H1 (cell line): ENCODE measurements around the gene MSANTD2. TPM values are rescaled to one million over a fixed set of nuclear protein-coding genes. Genes with fewer than 3 reads are reported as not detected.

Source experiments
- CTCF ChIA-PET: fragments of 300-600 bp; sonication (Branson Sonifier 250); formaldehyde crosslinking; loops from one replicate; lab custom pipeline; 2021; ENCODE audit not compliant: partially characterized antibody; lab: Charles Lee
- POLR2A ChIA-PET: fragments of 300-600 bp; sonication (Branson Sonifier 250); formaldehyde crosslinking; loops from one replicate; lab custom pipeline; 2021; ENCODE audit warnings: inconsistent platforms; ENCODE audit not compliant: partially characterized antibody; lab: Charles Lee
- DNase-seq, 2 experiments: peaks; one replicate each; pipeline versions ENCODE4 v3.0.0 to v3.0.0-alpha.2; 2010 to 2022; ENCODE audit warnings: low spot score in 2 of 2, low read depth in 1 of 2, mixed read lengths in 1 of 2
- FAIRE-seq: peaks from 2 replicates; lab custom pipeline; 2011; peaks lifted over from hg19 to GRCh38; lab: Jason Lieb, UNC
- H2AFZ ChIP-seq: 2 replicates; pipeline ENCODE4 v1.8.1; 2012; ENCODE audit warnings: low read length, inconsistent platforms
- H2AK5ac ChIP-seq: 2 replicates; pipeline ENCODE4 v1.6.1; 2013; ENCODE audit warnings: low read depth, low read length
- H2BK120ac ChIP-seq: replicated peaks from 2 replicates; pipeline ENCODE3; 2013; ENCODE audit warnings: low read depth, low read length, inconsistent platforms
- H2BK12ac ChIP-seq: 2 replicates; pipeline ENCODE4 v1.6.1; 2013; ENCODE audit warnings: low read depth, low read length
- H2BK15ac ChIP-seq: 2 replicates; pipeline ENCODE4 v1.6.1; 2013; ENCODE audit warnings: low read length
- H2BK20ac ChIP-seq: 2 replicates; pipeline ENCODE4 v1.6.1; 2013; ENCODE audit warnings: low read length
- H2BK5ac ChIP-seq: 2 replicates; pipeline ENCODE4 v1.6.1; 2013; ENCODE audit warnings: low read depth, low read length
- H3K14ac ChIP-seq: 2 replicates; pipeline ENCODE4 v1.6.1; 2013; ENCODE audit warnings: inconsistent platforms; ENCODE audit not compliant: insufficient read length
- H3K18ac ChIP-seq: 2 replicates; pipeline ENCODE4 v1.6.1; 2013; ENCODE audit warnings: low read length; ENCODE audit errors: extremely low read depth
- H3K23ac ChIP-seq: 2 replicates; pipeline ENCODE4 v1.6.1; 2013; ENCODE audit warnings: inconsistent platforms; ENCODE audit not compliant: insufficient read length
- H3K23me2 ChIP-seq: 2 replicates; pipeline ENCODE4 v1.6.1; 2013; ENCODE audit warnings: low read depth, low read length
- H3K27ac ChIP-seq: 2 replicates; pipeline ENCODE4 v1.6.1; 2011; ENCODE audit warnings: low read depth, low read length, inconsistent platforms
- H3K27me3 ChIP-seq, 4 experiments: replicated peaks in 1 of 4; 1 replicate in 1 of 4; 2 replicates in 3 of 4; pipeline versions ENCODE4 v1.6.1 to v1.8.1; 2011 to 2013; ENCODE audit warnings: low read length in 3 of 4, mild to moderate bottlenecking in 3 of 4, inconsistent platforms in 2 of 4, mixed read lengths in 2 of 4, moderate library complexity in 1 of 4; ENCODE audit not compliant: control insufficient read depth in 3 of 4, insufficient read depth in 3 of 4; ENCODE audit errors: extremely low read depth in 1 of 4
- H3K36me3 ChIP-seq, 4 experiments: 2 replicates each; pipeline versions ENCODE4 v1.6.1 to v1.8.1; 2011 to 2013; ENCODE audit warnings: mild to moderate bottlenecking in 4 of 4, low read length in 3 of 4, moderate library complexity in 2 of 4, control low read depth in 1 of 4, inconsistent platforms in 1 of 4; ENCODE audit not compliant: insufficient read depth in 4 of 4, control insufficient read depth in 2 of 4
- H3K4ac ChIP-seq: replicated peaks from 2 replicates; pipeline ENCODE3; 2013; ENCODE audit warnings: low read length, low read depth, mixed read lengths, inconsistent platforms; ENCODE audit not compliant: insufficient read length
- H3K4me1 ChIP-seq, 4 experiments: replicated peaks in 1 of 4; 1 replicate in 1 of 4; 2 replicates in 3 of 4; pipeline versions ENCODE4 v1.6.1 to v1.8.1; 2011 to 2013; ENCODE audit warnings: low read length in 3 of 4, inconsistent platforms in 2 of 4, mixed read lengths in 1 of 4; ENCODE audit not compliant: insufficient read depth in 4 of 4, control insufficient read depth in 3 of 4
- H3K4me2 ChIP-seq, 2 experiments: 2 replicates each; pipeline versions ENCODE4 v1.6.1 to v1.8.1; 2011 to 2013; ENCODE audit warnings: low read depth in 2 of 2, low read length in 2 of 2, control low read depth in 1 of 2, inconsistent platforms in 1 of 2, mild to moderate bottlenecking in 1 of 2; ENCODE audit not compliant: insufficient read depth in 1 of 2
- H3K4me3 ChIP-seq, 4 experiments: fragments of 200-600, 300-600 bp in 1 of 4; sonication (generic), shearing (Covaris generic), sonication (Bioruptor Twin) in 1 of 4; 2 replicates each; pipeline versions ENCODE4 v1.5.1 to v1.8.1; 2011 to 2016; ENCODE audit warnings: low read length in 4 of 4, low read depth in 3 of 4, control low read depth in 2 of 4, inconsistent platforms in 2 of 4, mild to moderate bottlenecking in 2 of 4, mixed read lengths in 1 of 4, moderate library complexity in 1 of 4; ENCODE audit not compliant: insufficient read depth in 2 of 4; ENCODE audit errors: extremely low read depth in 1 of 4
- H3K56ac ChIP-seq: replicated peaks from 2 replicates; pipeline ENCODE3; 2013; ENCODE audit warnings: low read depth, mild to moderate bottlenecking, mixed read lengths, low read length, inconsistent platforms; ENCODE audit not compliant: insufficient read length
- H3K79me1 ChIP-seq: 2 replicates; pipeline ENCODE4 v1.6.1; 2013; ENCODE audit warnings: low read depth, low read length, control low read depth
- H3K79me2 ChIP-seq, 2 experiments: 2 replicates each; pipeline versions ENCODE4 v1.6.1 to v1.8.1; 2012 to 2013; ENCODE audit warnings: low read length in 2 of 2, mild to moderate bottlenecking in 2 of 2, inconsistent platforms in 1 of 2; ENCODE audit not compliant: insufficient read depth in 2 of 2, control insufficient read depth in 1 of 2
- H3K9ac ChIP-seq, 4 experiments: replicated peaks in 1 of 4; 1 replicate in 1 of 4; 2 replicates in 3 of 4; pipeline versions ENCODE4 v1.6.1 to v1.8.1; 2011 to 2013; ENCODE audit warnings: low read depth in 3 of 4, low read length in 3 of 4, control low read depth in 2 of 4, mild to moderate bottlenecking in 2 of 4, moderate library complexity in 2 of 4, inconsistent platforms in 1 of 4; ENCODE audit errors: extremely low read depth in 1 of 4
- H3K9me3 ChIP-seq, 2 experiments: 2 replicates each; pipeline versions ENCODE4 v1.6.1 to v1.8.1; 2012 to 2013; ENCODE audit warnings: mild to moderate bottlenecking in 2 of 2, moderate library complexity in 2 of 2, control low read depth in 1 of 2, inconsistent platforms in 1 of 2, low read depth in 1 of 2, low read length in 1 of 2, mixed read lengths in 1 of 2; ENCODE audit not compliant: insufficient read depth in 2 of 2
- H4K20me1 ChIP-seq, 2 experiments: replicated peaks in 1 of 2; 2 replicates each; pipeline versions ENCODE3 to v1.8.1; 2011 to 2013; ENCODE audit warnings: inconsistent platforms in 2 of 2, low read length in 2 of 2, mild to moderate bottlenecking in 1 of 2; ENCODE audit not compliant: insufficient read depth in 2 of 2, control insufficient read depth in 1 of 2
- H4K5ac ChIP-seq: 2 replicates; pipeline ENCODE4 v1.6.1; 2013; ENCODE audit warnings: low read length, low read depth, mixed read lengths, inconsistent platforms; ENCODE audit not compliant: insufficient read length
- H4K8ac ChIP-seq: 2 replicates; pipeline ENCODE4 v1.8.0; 2013; ENCODE audit warnings: mild to moderate bottlenecking, moderate library complexity, low read length, inconsistent platforms; ENCODE audit not compliant: insufficient read depth; ENCODE audit errors: extremely low read depth
- H4K91ac ChIP-seq: replicated peaks from 2 replicates; pipeline ENCODE3; 2013; ENCODE audit warnings: low read length, mixed read lengths, inconsistent platforms; ENCODE audit not compliant: insufficient read length
- POU5F1 ChIP-seq: IDR thresholded peaks from 2 replicates; pipeline ENCODE4 v1.6.1; 2011; ENCODE audit warnings: low read depth, mild to moderate bottlenecking, low read length, moderate library complexity
- RAD21 ChIP-seq, 2 experiments: IDR thresholded peaks in 1 of 2; conservative IDR thresholded peaks in 1 of 2; 2 replicates each; pipeline ENCODE4 v1.6.1; 2011; ENCODE audit warnings: low read depth in 2 of 2, low read length in 2 of 2, improper control_type of control experiment in 1 of 2, inconsistent platforms in 1 of 2, mild to moderate bottlenecking in 1 of 2, moderate library complexity in 1 of 2
- SIX5 ChIP-seq: IDR thresholded peaks from 2 replicates; pipeline ENCODE4 v1.6.1; 2011; ENCODE audit warnings: mild to moderate bottlenecking, low read depth, low read length
- WGBS, 2 experiments: shearing (Covaris generic) in 1 of 2; methylation state at CpG; one replicate each; pipeline versions ENCODE4 v1.1.6 to v1.1.7; 2013 to 2015; ENCODE audit warnings: low lambda C conversion rate in 2 of 2, mixed read lengths in 2 of 2, inconsistent platforms in 1 of 2, low coverage in 1 of 2, missing lambda C conversion rate in 1 of 2; ENCODE audit not compliant: insufficient replicate concordance in 2 of 2, insufficient coverage in 1 of 2, insufficient read length in 1 of 2; ENCODE audit errors: extremely low coverage in 1 of 2, missing lambda C conversion rate in 1 of 2; 5-methylcytosine and 5-hydroxymethylcytosine counted together
- polyA plus RNA-seq, 7 experiments: library from polyadenylated mRNA; depleted of rRNA in 3 of 7; stranded (reverse) in 5 of 7; unstranded in 2 of 7; fragments of >200 nt in 5 of 7; fragments of 200-250 nt in 2 of 7; gene quantifications; 1 replicate in 5 of 7; 2 replicates in 1 of 7; 4 replicates in 1 of 7; pipeline versions ENCODE4 v1.2.1 to v1.2.3, GENCODE V29; 2011 to 2013; ENCODE audit warnings: missing spikeins in 2 of 7, mixed read lengths in 2 of 7
- total RNA-seq: library from RNA; stranded (reverse); fragmentation: NEBNext Ultra II Directional; extraction: Animal tissue kit (Norgen Biotek cat#: 25700); gene quantifications from 2 replicates; pipeline ENCODE4 v1.2.1, GENCODE V29; 2021
- TF ChIP-seq, protein P1 (sequence below): IDR thresholded peaks from 2 replicates; pipeline ENCODE4 v1.6.1; 2012; ENCODE audit warnings: low read length, inconsistent platforms
- TF ChIP-seq, protein P2 (sequence below): IDR thresholded peaks from 2 replicates; pipeline ENCODE4 v1.6.1; 2012; ENCODE audit warnings: inconsistent platforms
- TF ChIP-seq, protein P3 (sequence below), 3 experiments: IDR thresholded peaks; 1 replicate in 2 of 3; 2 replicates in 1 of 3; pipeline versions ENCODE4 v1.5.1 to v1.6.1; 2011; ENCODE audit warnings: low read length in 3 of 3, mild to moderate bottlenecking in 3 of 3, inconsistent platforms in 2 of 3, low read depth in 1 of 3, moderate library complexity in 1 of 3; ENCODE audit not compliant: insufficient read depth in 1 of 3; ENCODE audit errors: control extremely low read depth in 1 of 3
- TF ChIP-seq, protein P4 (sequence below): IDR thresholded peaks from 2 replicates; pipeline ENCODE4 v1.6.1; 2012; ENCODE audit warnings: inconsistent platforms

Gene MSANTD2
- total and polyA plus RNA-seq, 2 of the 8 experiments (the other 6 are each of a cell fraction or from before 2014, with no cell fraction given), result 8.2 to 15.9 TPM

DNA sequence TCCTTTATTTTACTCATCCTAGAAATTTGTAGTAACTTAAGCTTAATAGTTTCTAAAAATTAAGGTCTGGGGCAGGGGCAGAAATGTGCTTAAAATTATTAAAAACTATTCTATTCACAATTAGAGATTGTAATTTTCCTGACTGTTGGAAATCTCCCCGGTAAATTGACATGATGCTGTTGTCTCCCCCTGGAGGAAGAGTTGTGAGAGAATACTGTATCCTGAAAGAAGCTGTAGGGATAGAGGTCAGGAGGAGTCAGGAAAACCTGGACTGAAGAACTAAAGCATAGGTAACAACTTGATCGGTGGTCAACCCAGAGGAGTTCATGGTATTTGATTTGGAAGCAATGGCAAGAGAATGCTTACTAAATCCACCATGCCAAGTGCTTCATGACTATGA, 21.9 kb downstream of the MSANTD2 start:
- H3K79me1 ChIP-seq, result peaks cover 3% of the 10 kb centered on the region; the same call in 1 of the 2 replicates
- POLR2A ChIA-PET, result interaction anchor here (1.5 to 2.2 kb wide), 3 partner anchors 13 to 20 kb away, joined by 3 to 7 read pairs (median 4); no protein-coding TSS in a partner anchor
- TF ChIP-seq, protein P1, sequence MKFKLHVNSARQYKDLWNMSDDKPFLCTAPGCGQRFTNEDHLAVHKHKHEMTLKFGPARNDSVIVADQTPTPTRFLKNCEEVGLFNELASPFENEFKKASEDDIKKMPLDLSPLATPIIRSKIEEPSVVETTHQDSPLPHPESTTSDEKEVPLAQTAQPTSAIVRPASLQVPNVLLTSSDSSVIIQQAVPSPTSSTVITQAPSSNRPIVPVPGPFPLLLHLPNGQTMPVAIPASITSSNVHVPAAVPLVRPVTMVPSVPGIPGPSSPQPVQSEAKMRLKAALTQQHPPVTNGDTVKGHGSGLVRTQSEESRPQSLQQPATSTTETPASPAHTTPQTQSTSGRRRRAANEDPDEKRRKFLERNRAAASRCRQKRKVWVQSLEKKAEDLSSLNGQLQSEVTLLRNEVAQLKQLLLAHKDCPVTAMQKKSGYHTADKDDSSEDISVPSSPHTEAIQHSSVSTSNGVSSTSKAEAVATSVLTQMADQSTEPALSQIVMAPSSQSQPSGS, result no peak
- TF ChIP-seq POU5F1 (no peak), RAD21 (IDR thresholded peaks at IDR 0.05 in 1 of 2, conservative IDR thresholded peaks at IDR 0.05 in 1 of 2; ENCODE audit: low read depth in 2 of 2, low read length in 2 of 2) (peak; percentile 29 to 33; a peak in 3 of 4 replicates), SIX5 (no peak)
- TF ChIP-seq, protein P2, sequence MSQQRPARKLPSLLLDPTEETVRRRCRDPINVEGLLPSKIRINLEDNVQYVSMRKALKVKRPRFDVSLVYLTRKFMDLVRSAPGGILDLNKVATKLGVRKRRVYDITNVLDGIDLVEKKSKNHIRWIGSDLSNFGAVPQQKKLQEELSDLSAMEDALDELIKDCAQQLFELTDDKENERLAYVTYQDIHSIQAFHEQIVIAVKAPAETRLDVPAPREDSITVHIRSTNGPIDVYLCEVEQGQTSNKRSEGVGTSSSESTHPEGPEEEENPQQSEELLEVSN, result no peak
- TF ChIP-seq, protein P3, sequence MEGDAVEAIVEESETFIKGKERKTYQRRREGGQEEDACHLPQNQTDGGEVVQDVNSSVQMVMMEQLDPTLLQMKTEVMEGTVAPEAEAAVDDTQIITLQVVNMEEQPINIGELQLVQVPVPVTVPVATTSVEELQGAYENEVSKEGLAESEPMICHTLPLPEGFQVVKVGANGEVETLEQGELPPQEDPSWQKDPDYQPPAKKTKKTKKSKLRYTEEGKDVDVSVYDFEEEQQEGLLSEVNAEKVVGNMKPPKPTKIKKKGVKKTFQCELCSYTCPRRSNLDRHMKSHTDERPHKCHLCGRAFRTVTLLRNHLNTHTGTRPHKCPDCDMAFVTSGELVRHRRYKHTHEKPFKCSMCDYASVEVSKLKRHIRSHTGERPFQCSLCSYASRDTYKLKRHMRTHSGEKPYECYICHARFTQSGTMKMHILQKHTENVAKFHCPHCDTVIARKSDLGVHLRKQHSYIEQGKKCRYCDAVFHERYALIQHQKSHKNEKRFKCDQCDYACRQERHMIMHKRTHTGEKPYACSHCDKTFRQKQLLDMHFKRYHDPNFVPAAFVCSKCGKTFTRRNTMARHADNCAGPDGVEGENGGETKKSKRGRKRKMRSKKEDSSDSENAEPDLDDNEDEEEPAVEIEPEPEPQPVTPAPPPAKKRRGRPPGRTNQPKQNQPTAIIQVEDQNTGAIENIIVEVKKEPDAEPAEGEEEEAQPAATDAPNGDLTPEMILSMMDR (IDR thresholded peaks at IDR 0.05; ENCODE audit: control extremely low read depth in 1 of 3, insufficient read depth in 1 of 3, low read depth in 1 of 3, low read length in 3 of 3), result peak in 2 of 3 experiments; percentile 44 to 63; a peak in 3 of 4 replicates
- TF ChIP-seq, protein P4, sequence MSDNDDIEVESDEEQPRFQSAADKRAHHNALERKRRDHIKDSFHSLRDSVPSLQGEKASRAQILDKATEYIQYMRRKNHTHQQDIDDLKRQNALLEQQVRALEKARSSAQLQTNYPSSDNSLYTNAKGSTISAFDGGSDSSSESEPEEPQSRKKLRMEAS, result no peak

More for the DNA sequence above, 21.9 kb downstream of the MSANTD2 start:
- DNase-seq (no peak), FAIRE-seq (peak; percentile 32)
- no peak overlapping the region for H2BK15ac ChIP-seq
- no peak overlapping the region for H2BK12ac ChIP-seq
- H3K56ac ChIP-seq, result no peak overlapping the region
- H3K9ac ChIP-seq, result no peak overlapping the region
- no peak overlapping the region for H3K27ac ChIP-seq
- H3K36me3 ChIP-seq, result peaks cover 0 to 4% (median 2%) of the 10 kb centered on the region in 4 experiments; a peak in 1 of 8 replicates
- no peaks in the 10 kb centered on the region for H3K23me2 ChIP-seq
- H2AK5ac ChIP-seq, result no peak overlapping the region
- WGBS, 2 experiments, result 88% methylated on average over 2 of the region's 2 CpGs; no CpG with 5 or more reads in 1 of the 2 experiments
- no peak overlapping the region for H2BK5ac ChIP-seq
- H3K4me1 ChIP-seq, result no peaks in the 10 kb centered on the region
- no peak overlapping the region for H3K4me3 ChIP-seq
- H2BK20ac ChIP-seq, result no peak overlapping the region
- no peaks in the 10 kb centered on the region for H3K27me3 ChIP-seq
- H4K91ac ChIP-seq, result no peak overlapping the region
- no peak overlapping the region for H3K4ac ChIP-seq
- H3K18ac ChIP-seq, result no peak overlapping the region
- H4K5ac ChIP-seq, result no peak overlapping the region
- H3K14ac ChIP-seq, result no peak overlapping the region
- H3K4me2 ChIP-seq, result no peak overlapping the region
- H4K8ac ChIP-seq, result no peak overlapping the region
- CTCF ChIA-PET, result interaction anchor here (0.6 to 5.1 kb wide), 30 partner anchors 9 to 153 kb away, joined by 3 to 53 read pairs (median 4); partner anchors contain the start of genes ESAM, MSANTD2, NRGN and ROBO3
- peaks cover 0 to 3% of the 10 kb centered on the region in 2 experiments for H4K20me1 ChIP-seq
- H2AFZ ChIP-seq, result no peak overlapping the region
- peaks cover 0 to 43% of the 10 kb centered on the region in 2 experiments; a peak in 2 of 4 replicates for H3K79me2 ChIP-seq
- H3K23ac ChIP-seq, result no peak overlapping the region
- no peaks in the 10 kb centered on the region for H3K9me3 ChIP-seq
- H2BK120ac ChIP-seq, result no peak overlapping the region
